Fibroblast of skin of scalp (primary cell): ENCODE measurements around the gene STX16.

ENCODE experiments used
- DNase-seq: peaks from one replicate; pipeline ENCODE4 v3.0.0-alpha.2; 2013

Gene STX16

GRCh38 chr20:58677808-58678207, 26.7 kb downstream of the STX16 start:
- no peak for DNase-seq

DNA sequence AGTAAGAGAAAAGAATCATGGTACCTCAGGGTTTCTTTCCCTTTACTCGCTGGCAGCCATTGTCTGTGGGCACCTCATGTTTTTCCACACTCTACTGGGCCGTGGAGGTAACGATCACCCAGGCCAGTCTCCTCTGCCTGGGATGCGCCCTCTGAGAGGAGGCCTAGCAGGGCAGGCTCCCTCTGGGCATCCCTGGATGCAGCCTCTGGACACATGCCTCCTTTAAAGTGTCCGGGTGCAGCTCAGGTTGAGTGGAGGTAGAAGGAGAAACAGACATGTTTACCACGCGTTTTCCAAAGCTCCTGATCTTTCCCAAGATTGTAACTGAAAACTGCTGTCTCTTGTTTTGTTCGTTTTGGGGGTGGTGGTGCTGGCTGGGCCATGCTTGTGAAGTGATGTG, 27.7 kb downstream of the STX16 start:
- DNase-seq = no peak

DNA sequence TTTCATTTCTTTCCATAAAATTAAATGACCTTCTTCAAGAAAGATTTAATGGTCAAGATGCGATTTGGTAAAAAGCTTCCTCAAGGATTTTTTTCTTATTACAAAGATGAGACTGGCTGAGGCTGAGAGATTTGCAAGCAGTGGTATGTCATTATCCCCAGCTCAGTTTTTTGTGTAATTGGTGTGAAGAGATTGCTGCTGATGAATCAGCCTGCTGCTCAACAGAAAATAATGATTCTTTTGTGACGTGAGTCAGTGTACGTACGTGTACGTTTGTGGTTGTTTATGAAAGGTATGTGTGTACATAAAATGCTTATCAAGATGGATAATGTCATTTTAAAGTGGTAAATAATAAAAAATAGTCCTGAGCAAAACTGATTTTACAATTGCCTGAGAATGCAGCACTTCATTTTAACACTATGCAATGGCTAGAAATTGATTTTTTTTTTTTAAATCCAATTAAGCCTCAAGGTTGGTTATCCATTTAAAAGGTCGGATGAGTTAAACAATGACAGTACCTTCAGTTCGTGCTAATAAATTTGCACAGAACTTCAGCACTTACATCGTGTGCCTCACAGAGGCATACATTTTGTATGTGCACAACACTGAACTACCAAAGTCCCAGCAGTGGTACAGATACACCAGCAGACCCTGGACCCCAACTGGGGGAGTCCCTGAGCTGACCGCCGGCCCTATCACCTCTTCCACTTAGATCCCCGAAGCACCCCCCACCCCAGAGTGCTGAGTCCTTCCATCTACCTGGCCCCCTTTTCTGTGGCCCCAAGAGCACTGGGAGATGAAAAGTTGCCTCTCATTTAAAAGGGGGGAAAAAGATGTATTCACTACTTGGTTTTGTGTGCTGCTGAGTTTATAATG, 31.8 kb downstream of the STX16 start:
- no peak for DNase-seq

DNA sequence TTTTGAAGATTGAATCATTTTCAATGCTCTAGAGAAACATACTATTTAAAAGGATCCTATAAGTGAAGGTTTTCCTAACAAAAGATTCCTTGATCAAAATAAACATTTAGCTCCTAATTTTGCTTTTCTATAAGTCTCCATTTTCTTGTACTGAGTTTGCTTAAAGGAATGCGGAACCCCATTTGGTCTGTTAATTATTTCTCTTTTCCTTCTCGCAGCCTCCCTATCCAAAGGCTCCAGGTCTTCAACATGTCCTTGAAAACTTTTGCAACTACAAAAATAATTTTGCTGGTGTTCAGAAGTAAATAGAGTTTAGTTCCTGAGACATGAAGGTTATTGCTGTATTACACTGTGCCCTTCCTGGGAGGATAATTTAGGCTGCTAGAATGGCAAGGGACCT, 33.2 kb downstream of the STX16 start:
- no peak for DNase-seq

DNA sequence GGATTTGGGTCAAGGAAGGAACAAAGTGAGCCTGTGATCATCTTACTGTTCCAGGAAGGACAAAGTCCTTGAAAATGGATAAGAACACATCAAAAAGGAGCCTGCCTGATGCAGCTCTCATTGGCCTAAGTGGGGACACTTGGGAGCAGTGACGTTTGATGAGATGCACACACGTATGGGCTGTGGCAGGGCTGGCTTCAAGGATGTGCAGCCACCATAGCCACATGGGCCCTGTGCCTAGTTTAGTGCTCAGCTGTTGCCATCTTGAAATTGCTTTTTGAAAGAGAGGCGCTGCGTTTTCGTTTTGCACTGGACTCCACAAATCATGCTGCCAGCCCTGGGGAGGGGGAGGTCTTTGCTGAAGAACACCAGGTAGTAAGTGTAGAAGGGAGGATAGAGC, 34.9 kb downstream of the STX16 start:
- no peak for DNase-seq

GRCh38 chr20:58688414-58688813, 37.3 kb downstream of the STX16 start:
- DNase-seq = no peak

DNA sequence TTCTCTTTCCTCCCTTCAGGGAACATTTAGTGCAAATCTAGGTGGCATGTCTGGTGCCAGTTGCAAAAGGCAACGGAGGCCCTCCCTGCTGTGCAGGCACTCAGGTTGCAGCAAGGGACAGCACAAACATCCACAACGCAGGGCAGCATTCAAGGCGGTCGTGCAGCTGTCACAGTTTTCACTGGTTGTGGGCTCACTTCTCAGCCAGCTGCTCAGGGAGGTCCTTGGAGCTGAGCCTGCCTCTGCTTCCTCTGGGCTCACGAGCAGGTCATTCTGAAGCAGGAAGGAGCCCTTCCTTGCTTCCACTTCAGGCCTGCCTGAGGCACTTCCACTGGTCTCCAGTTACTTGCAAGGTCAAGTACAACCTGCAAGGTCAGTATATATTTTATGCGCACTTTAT, 37.8 kb downstream of the STX16 start:
- no peak for DNase-seq

- peak; percentile 13 for DNase-seq
Observed at GRCh38 chr20:58690396-58691135, 39.5 kb downstream of the STX16 start.

DNA sequence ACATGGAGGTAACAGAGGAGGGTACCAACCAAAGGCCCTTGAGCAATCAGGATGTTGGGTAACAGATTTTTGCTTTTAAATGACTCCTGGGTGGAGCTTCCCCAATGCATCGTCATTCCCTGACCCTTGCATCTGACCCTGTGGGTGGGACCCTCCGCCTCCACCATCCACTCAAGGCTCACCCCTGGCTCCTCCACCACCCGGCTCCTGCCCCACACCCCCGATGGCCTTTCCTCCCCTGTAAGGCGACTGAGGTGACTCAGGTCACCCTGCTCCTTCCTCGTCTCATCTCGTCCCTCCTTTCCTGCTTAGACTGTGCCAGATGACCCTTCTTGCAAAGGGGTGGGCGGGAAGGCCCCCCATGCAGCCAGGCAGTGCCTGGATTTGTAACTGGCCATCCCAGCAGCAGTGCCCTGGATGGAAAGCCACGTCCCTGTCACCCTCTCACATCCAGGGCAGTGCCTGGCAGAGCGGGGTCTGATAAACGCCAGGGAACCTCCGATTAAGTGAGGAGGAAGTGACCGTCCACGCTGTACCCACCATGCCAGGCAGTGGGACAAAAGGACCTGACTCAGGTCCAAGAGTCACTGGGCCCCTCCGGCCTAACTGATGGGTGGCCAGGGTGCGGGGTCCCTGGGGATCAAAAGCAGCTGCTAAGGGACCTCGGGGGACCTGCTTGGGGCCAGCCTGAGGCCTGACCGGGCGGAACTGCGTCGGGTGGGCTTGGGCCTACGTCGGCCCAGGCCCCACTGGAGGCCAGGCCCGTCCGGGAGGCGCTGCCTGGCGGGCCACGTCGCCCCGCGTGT, 40.9 kb downstream of the STX16 start:
- no peak for DNase-seq

DNA sequence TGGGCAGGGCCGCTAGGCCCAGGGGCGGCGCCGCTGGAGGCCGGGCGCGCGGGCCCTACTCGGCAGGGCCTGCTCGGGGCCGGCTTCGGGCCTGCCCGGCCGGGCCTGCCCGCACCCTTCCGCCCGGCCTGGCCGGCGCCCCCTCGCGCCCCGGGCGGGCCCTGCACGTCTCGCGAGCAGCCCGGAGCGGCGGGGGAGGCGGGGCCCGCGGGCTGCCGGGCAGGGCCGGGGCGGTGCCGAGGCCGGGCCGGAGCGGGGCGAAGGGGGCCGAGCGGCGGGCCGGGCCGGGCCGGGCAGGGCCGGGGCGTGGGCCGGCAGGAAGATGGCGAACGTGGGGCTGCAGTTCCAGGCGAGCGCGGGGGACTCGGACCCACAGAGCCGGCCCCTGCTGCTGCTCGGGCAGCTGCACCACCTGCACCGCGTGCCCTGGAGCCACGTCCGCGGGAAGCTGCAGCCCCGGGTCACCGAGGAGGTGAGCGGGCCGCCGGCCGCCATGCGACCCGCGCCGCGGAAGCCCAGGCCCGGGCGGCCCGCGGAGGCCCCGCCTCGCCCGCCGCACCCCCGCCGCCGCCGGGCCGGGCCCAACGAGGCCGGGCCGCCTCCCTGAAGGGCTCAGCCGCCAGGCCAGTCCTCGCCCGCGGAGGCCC, 41.6 kb downstream of the STX16 start, which contains the start of gene NPEPL1:
Gene NPEPL1, plus strand, starts transcription at position 222 of the 647 bp plus-strand sequence. Its CDS starts 101 bp downstream, at position 323.
- DNase-seq = peak; percentile 83

DNA sequence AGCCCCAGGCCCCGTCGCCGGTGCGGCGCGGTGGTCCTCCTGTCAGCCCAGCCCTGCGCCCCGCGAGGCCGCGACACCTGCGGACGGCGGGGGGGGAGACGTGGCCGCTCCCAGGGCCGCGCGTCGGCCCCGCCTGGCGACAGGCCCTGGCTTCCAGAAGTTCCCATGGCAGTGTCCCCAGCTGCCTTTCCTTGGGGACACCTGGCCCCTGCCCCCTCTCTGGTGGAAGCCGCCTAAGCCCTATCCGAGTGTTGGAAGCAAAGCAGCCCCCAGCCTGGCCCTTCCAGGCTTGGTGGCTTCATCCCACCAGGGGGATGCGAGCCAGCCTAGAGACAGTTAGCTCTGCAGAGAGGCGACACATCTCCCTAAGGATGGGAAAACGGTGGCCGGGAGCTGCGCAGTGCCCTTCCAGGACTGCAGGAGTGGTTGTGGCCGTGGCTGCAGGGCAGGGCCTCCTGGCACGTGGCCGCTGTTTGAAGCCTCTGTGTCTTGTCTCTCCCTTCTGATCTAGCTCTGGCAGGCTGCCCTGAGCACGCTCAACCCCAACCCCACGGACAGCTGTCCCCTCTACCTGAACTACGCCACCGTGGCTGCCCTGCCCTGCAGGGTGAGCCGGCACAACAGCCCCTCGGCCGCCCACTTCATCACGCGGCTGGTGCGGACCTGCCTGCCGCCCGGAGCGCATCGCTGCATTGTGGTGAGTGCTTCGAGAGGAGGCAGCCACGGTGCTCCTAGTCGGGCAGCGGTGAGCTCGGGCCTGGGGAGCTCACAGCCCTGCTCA, 42.3 kb downstream of the STX16 start:
- no peak for DNase-seq

DNA sequence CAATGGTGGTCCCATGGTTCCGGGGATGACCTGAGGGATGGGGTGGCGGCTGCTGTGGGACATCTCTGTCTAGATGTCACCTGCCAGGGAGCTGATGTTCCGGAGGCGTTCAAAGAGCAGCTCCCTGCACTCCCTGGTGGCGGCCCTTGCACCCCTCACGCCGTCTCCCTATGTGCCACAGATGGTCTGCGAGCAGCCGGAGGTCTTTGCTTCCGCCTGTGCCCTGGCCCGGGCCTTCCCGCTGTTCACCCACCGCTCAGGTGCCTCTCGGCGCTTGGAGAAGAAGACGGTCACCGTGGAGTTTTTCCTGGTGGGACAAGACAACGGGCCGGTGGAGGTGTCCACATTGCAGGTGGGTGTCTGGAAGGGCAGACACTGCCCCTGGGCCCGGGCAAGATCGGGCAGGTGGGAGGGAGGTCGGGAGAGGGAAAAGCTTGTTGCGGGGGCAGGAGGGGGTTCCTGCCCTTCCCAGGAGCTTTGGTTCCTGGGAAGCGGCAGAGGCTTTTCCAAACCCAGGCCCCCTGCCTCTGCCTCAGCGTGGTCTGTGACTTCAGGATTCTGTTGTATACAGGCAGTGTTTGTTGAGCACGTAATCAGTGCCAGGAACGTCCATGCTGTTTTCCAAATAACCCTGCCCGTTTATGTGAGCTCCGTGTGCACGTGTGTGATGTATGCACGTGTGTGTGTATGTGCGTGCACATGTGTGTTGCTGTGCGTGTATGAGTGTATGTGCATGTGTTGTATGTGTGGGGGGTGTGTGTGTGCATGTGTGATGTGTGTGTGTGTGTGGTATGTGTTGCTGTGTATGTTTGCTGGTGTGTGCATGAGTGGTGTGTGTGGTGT, 43.4 kb downstream of the STX16 start:
- no peak for DNase-seq

GRCh38 chr20:58695084-58695722, 44.1 kb downstream of the STX16 start:
- no peak for DNase-seq

- no peak for DNase-seq
Observed at GRCh38 chr20:58695895-58696375, 44.9 kb downstream of the STX16 start.

DNA sequence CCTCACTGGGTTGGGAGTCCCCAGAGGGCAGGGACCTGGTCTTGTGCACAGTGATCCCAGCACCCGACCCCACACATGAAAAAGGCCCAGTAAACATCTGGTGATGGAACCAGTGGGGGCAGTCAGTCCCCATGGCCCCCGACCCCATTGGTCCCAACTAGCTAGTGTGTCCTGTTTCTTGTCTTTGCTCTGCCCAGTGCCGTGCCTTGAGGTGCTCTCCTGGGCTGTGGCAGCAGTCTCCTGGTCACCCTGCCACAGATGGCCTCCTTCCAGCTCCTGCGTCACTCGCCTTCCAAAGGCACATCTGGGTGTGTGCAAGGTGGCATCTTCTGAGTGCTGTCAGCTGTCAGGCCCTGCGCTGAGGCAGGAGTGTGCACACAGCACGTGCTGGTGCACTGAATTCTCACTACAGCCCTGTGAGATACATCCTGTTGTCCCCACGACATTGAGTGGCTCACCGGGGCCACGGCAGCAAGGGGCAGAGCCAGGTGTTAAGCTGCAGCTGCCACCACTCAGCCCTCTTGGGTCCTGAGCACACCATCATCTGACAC, 45.4 kb downstream of the STX16 start:
- DNase-seq = no peak

DNA sequence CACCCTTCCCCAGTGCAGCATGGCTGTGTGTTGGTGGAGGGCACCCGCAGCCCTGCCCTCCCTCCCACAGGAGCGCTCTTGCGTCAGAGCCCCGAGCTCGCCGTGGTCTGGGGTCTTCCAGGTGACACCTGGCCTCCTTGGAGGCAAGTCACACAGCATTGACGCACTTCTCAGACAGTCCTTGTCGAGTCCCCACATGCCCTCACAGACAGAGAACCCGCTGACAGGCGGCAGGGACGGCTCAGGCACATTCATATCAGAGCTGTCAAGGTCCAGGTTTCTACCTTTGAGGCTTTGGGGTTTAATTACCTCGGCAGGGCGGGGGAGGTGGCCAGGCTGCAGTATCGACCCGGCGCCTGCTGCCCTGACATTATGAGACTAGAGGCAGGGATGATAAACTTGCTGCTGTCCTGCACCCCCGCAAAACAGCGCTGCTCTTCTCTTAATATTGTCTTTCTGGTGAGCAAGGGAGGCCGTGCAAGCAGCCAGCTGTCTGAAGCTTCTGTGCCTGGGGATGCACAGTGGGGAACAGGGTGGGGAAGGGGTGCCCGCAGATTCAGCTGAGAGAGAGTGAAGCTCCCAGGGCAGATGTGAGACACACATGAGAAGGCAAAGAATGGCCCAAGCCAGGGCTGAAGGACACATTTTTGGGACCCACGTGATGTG, 46.3 kb downstream of the STX16 start:
- no peak for DNase-seq

DNA sequence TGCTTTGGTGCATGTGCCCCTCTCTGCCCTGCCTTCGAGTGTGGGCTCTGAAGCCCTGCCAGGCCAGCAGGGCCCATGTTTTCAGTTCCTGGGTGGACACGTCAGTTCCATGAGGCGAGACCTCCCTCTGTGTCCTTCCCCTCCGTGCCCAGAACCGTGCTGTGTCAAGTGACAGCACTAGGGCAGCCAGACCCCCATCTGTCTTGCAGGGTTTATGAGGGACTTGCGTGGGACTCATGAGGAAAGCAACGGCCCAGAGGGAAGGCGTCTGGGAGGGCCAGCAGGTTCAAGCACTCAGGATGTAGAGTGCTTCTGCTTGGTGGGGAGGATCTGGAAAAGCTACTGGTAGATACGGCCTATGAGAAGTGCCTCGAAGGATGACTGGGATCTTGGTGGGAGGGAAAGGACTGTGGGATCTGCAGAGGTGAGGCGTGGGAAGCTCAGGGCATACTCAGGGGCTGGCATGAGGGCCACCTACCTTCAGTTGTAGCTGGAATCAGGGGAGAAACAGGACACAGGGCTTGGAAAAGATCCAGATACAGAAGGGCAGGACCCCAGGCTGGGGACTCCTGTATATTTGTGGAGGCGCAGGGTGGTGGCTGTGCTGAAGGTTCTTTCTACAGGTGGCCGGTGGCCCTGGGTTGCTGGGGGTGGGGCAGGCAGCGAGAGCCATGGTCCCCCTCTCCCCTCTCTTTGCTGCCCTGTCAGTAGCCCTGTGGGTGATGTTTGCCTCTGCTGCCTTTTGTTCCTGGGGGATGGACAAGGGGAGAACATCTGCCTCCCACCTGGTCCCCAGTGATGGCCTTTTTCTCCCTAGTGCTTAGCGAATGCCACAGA, 47.0 kb downstream of the STX16 start:
- DNase-seq = no peak
